Stimulated activated CD4-positive, alpha-beta T cell treated with anti-CD3 and anti-CD28 coated beads, Interleukin-4, amount 100 ng/mL, for 4 hours (primary cell): ENCODE results near the gene CFAP161.

Experiments used
- DNase-seq, 2 experiments: peaks; one replicate each; pipeline ENCODE4 v3.0.0-alpha.2; 2020

The CFAP161 gene, protein sequence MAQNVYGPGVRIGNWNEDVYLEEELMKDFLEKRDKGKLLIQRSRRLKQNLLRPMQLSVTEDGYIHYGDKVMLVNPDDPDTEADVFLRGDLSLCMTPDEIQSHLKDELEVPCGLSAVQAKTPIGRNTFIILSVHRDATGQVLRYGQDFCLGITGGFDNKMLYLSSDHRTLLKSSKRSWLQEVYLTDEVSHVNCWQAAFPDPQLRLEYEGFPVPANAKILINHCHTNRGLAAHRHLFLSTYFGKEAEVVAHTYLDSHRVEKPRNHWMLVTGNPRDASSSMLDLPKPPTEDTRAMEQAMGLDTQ

GRCh38 chr15:81133782-81134461, at the start of gene CFAP161:
TSS of gene CFAP161 (plus strand) at chr15:81134270. CDS start at chr15:81134330, 60 bp downstream.
- DNase-seq: peak in 1 of 2 experiments; percentile 31

DNA sequence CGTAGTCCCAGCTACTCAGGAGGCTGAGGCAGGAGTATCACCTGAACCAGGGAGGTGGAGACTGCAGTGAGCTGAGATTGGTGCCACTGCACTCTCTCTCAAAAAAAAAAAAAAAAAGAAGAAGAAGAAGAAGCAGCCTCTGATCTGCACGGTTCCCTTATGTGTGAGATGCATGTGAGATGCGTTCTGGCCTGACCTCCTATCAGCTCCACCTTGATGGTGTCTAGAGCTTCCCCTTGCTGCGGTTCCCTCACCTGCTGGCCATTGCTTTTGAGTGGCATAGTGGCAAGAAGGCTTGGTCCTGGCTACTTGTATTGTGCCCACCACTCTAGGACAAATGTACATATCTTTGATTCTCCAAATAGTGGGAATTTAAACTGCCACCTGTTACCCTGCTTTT, 49.4 kb upstream of the CFAP161 start:
- no peak for DNase-seq

- no peak for DNase-seq
Measured at GRCh38 chr15:81085213-81085612, 48.9 kb upstream of the CFAP161 start.

DNA sequence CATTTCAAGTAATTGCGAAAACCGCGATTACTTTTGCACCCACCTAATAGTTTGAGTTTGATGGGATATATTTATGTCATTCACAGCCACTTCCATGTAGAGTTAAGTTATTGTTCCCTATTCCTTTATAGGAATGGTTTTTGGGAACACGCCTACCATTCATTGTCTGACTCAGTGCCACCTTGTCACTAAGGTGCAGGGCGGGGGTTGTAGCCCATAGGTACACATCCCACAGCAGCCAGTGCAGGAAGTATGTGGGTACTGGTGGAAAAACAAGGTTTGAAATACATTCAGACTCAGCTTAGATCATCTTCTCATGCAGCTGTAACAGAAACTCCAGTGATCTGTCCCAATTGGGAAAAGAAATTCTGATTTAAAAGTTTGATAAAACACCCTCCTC, 48.2 kb upstream of the CFAP161 start:
- DNase-seq: no peak

GRCh38 chr15:81087066-81087465, 47.0 kb upstream of the CFAP161 start:
- DNase-seq: no peak

GRCh38 chr15:81087694-81088093, 46.4 kb upstream of the CFAP161 start:
- no peak for DNase-seq

- no peak for DNase-seq
Measured at GRCh38 chr15:81088470-81089013, 45.5 kb upstream of the CFAP161 start.

DNA sequence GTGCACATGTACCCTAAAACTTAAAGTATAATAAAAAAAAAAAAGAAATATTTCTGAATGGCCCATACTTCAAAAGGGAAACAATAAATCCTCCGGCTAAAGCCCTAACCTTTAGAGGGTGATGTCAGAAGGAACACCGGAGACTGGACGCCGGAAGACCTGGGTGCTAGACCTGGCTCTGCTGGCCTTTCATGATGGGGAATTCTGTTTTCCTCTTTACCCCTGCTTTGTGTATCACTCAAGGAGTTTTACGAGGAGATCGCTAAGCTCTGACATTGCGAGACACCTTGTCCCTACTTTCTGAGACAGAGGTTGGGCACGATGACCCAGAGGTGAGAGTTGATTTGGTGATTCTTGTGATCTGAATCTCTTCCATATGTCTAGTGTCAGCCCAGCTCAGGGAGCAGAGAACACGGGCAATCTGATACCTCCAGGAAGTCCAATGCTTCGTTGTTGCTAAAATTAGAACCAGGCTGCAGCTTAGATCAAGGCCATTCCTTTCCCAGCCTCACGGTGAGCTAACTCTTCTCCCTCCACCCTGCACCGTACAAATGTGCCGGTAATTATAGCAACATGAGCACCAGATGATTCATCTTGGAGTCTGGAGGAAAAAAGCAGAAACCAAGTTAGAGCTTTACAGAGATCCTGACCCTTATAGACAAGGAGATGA, 42.0 kb upstream of the CFAP161 start:
- no peak for DNase-seq

DNA sequence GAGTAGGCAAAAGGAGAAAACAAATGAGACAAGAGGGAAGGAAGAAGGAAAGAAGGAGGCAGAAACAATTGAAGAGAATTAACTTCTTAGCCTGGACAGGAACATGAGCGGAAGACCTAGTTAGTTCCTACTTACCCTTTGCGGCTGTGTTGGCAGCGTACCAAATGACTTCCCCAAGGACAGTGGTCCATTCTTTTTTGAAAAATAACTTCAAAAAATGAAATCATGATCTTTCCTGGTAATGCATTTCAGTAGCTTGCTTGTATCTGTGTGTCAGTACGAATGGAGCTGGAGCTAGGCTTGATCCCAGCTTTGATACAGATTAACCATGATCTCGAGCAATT, 41.5 kb upstream of the CFAP161 start:
- DNase-seq: no peak

DNA sequence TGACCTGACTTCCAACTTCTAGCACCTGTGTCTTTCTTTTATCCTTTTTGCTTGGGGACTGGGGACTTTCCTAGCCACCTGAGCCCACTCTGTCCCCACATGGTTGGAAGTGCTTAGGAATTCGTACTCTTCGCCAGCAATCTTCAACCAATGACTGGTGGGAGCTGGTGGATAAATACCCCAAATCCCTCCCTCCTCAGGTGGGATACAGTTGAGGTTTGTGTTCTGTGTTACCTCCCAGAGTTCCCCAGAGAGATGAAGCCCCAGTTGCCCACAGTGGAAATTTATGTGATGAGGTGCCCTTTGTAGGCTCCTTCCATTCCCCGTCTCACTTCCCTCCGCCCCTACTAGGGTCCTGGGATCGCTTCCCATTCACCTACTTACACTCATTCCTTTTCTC, 40.1 kb upstream of the CFAP161 start:
- DNase-seq: no peak

DNA sequence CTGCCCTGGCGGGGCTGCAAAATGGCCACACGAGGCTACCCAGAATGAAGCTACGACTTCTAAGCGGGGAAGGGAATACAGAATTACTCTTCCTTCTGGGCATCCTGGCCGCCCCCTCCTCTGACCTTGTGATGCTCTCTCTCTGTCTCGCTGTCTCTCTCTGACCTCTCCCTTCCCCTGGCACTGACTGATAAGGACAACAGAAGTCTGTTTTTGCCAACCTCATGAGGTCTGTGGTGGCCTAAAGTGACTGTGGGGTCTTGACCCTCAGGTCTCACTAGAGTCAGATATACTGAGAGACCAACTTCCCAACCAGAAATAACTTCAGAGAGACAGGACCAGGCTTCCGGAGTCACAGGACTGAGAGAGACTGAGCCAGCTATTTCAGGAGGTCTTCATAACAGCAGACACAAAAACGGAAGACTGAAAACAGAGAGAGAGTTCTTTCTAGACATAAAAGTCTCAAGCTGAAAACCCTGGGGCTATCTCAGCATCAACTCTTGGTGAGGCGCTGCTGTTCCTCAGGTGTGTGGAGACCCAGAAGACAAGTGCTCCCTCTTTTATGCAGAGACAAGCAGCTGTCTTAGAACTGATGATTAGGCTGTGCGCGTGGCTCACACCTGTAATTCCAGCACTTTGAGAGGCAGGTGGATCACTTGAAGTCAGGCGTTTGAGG, 38.2 kb upstream of the CFAP161 start:
- no peak for DNase-seq

DNA sequence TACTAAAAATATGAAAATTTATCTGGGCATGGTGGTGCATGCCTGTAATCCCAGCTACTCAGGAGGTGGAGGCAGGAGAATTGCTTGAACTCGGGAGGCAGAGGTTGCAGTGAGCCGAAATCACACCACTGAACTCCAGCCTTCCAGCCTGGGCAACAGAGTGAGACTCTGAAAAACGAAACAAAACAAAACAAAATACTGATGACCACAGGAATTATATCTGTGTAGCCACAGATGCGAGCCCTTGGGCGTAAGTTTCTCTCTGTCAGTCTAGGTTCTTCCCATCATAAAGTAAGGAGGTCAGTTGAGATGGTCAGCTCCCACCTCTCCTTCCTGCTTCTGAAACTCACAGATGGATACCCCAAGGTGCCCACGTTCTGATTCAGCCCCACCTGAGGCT, 37.7 kb upstream of the CFAP161 start:
- no peak for DNase-seq

DNA sequence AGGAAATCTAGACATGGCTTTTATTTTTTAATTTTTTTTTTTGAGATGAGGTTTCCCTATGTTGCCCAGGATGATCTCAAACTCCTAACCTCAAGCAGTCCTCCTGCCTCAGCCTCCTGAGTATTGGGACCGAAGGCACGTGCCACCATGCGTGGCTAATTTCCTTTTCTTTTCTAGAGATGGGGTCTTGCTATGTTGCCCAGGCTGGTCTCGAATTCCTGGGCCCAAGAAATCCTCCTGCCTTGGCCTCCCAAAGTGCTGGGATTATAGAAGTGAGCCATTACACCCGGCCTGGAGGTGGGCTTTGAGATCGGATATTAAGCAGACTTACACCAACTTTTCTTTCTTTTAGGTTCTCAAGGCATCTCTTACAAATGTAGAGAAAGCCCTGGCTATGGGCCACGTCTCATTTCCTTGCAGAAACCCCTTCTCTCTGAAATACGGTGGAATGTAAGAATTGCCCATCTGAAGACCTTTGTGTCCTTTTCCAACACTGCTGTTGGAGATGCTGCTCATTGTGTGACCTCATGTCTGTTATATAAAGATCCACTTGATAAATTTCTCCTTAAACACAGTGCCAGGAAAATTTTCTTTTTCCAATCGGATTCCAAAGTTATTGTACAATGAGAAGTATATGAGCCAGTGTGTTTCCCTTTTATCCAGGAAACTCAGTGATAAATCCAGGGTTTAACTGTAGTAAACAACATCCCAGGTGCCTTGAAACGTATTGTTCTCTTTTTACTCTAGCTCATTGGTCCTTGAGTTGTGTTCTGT, 36.8 kb upstream of the CFAP161 start:
- no peak for DNase-seq

- DNase-seq: no peak
Measured at GRCh38 chr15:81097890-81098280, 36.2 kb upstream of the CFAP161 start.

DNA sequence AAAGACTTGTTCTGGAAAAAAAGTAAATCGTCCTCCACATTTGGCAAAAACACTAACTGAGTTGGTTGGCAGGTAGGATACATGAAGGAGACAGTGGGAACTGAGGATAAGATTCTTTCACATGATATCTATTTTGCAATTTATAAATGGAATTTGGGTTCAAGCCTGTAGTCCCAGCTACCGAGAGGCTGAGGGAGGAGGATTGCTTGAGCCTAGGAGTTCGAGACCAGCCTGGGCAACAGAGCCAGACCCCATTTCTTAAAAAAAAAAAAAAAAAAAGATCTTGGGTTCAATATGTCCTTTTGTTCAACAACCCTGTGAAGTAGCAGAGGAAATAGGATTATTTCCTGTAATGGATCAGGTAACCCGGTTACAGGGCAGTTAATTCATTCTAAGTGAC, 35.7 kb upstream of the CFAP161 start:
- DNase-seq: no peak

- DNase-seq: no peak
Measured at GRCh38 chr15:81098861-81099651, 35.0 kb upstream of the CFAP161 start.

- no peak for DNase-seq
Measured at GRCh38 chr15:81101894-81102815, 31.9 kb upstream of the CFAP161 start.

GRCh38 chr15:81103857-81104256, 30.2 kb upstream of the CFAP161 start:
- DNase-seq: no peak

GRCh38 chr15:81105545-81105944, 28.5 kb upstream of the CFAP161 start:
- DNase-seq: no peak

- peak; percentile 13 to 14 for DNase-seq
Measured at GRCh38 chr15:81106560-81106959, 27.5 kb upstream of the CFAP161 start.

- DNase-seq: no peak
Measured at GRCh38 chr15:81107889-81108288, 26.2 kb upstream of the CFAP161 start.
